GM12891 (cell line): ENCODE data around the gene MRPL30.
A peak's percentile ranks its signal among the peaks of the same experiment; 100 is the strongest.

Experiments used
- DNase-seq: peaks from one replicate; pipeline ENCODE4 v3.0.0; 2011; ENCODE audit warnings: low spot score; ENCODE audit not compliant: insufficient read length
- FAIRE-seq: peaks from 2 replicates; lab custom pipeline; 2011; peaks lifted over from hg19 to GRCh38; lab: Jason Lieb, UNC
- PAX5 ChIP-seq: IDR thresholded peaks from 2 replicates; pipeline ENCODE4 v1.6.1; 2011; ENCODE audit warnings: low read length, moderate library complexity, mild to moderate bottlenecking; ENCODE audit not compliant: insufficient read depth, severe bottlenecking
- POLR2A ChIP-seq: IDR thresholded peaks from 2 replicates; pipeline ENCODE4 v1.6.1; 2011; ENCODE audit warnings: low read depth, low read length, control low read depth
- POLR2AphosphoS5 ChIP-seq: IDR thresholded peaks from 2 replicates; pipeline ENCODE4 v1.6.1; 2011; ENCODE audit warnings: low read depth, low read length, control low read depth
- POU2F2 ChIP-seq: IDR thresholded peaks from 2 replicates; pipeline ENCODE4 v1.6.1; 2011; ENCODE audit warnings: low read depth, mild to moderate bottlenecking, control low read depth, low read length, moderate library complexity
- SPI1 ChIP-seq: IDR thresholded peaks from 2 replicates; pipeline ENCODE4 v1.6.1; 2011; ENCODE audit warnings: low read depth, low read length, control low read depth
- TAF1 ChIP-seq: IDR thresholded peaks from 2 replicates; pipeline ENCODE4 v1.6.1; 2011; ENCODE audit warnings: low read depth, low read length, control low read depth

MRPL30 gene

DNA sequence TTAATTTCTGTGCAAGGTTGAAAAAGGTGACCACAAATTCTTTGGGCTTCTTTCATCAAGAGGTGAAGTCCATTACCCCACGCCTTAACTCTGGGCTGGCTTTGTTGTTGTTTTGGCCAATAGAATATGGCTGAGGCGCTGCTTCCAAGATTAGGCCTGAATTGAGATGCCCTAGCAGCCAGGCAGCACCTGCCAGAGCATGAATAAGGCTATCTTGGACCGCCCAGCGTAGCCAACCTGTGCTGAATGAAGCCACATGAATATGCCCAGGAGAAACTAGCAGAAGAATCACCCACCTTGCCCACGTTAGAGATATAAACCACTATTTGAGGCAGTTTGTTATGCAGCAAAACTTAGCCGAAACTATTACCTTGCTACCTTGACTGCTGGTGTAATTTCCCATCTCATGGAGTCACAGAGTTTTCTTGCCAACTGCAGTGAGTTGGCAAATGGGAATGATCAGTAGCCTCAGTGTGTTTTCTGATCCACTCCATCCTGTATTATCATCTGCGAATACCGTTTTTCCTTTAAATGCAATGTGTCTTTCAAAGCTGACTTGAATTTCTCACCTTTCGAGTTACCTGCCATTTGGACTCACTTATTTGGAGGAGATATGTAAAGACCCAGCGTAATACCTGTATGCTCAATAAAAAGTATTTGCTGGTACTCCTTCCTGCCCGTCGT lies 26.9 kb upstream of the MRPL30 start:
- TF ChIP-seq PAX5 (no peak), POU2F2 (no peak), TAF1 (no peak)
- FAIRE-seq (peak; percentile 20), DNase-seq (no peak)

- peak; percentile 93 for FAIRE-seq
- peak; percentile 84 for TF ChIP-seq POLR2A
- TF ChIP-seq POU2F2: peak; percentile 84
- TF ChIP-seq TAF1: no peak
- peak; percentile 72; the same call in 1 of the 2 replicates for TF ChIP-seq POLR2AphosphoS5
- TF ChIP-seq PAX5: no peak
- TF ChIP-seq SPI1: no peak
These were observed 26.1 kb upstream of the MRPL30 start, which contains the start of the genes LIPT1 and TSGA10 for GRCh38 chr2:99154643-99155536. LIPT1 (plus strand) TSS chr2:99154967; CDS start chr2:99161958, 6,991 bp downstream. TSGA10 (minus strand) TSS chr2:99154942; CDS start chr2:99109439, 45,503 bp downstream.

DNA sequence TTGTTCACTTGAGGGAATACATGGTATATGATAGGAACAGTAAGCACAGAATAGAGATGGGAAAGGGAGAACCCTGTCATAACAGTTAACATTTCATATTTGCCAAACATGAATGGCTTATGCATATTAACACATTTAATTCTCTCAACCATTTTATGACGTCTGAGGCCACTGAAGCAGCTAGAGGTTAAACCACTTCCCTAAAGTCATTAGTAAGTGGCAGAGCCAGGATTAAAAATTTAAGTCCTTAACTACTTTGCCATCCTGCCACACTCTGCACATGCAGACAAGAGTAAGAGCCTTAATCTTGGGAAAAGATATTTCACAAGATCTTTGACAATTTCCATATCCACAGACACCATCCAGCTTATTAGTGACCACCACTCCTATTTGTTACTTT lies 24.1 kb upstream of the MRPL30 start:
- TF ChIP-seq SPI1: peak; percentile 70
- TF ChIP-seq PAX5: no peak
- DNase-seq (no peak), FAIRE-seq (no peak)

More at GRCh38 chr2:99154643-99155536, 26.1 kb upstream of the MRPL30 start, which contains the start of the genes LIPT1 and TSGA10:
- DNase-seq: peak; percentile 88

- FAIRE-seq: no peak
- no peak for DNase-seq
- TF ChIP-seq POU2F2 (no peak), POLR2AphosphoS5 (no peak), SPI1 (no peak), PAX5 (no peak), TAF1 (no peak), POLR2A (no peak)
These were observed 22.4 kb upstream of the MRPL30 start for GRCh38 chr2:99158599-99158998.

GRCh38 chr2:99159594-99159993 lies 21.4 kb upstream of the MRPL30 start:
- no peak for FAIRE-seq

DNA sequence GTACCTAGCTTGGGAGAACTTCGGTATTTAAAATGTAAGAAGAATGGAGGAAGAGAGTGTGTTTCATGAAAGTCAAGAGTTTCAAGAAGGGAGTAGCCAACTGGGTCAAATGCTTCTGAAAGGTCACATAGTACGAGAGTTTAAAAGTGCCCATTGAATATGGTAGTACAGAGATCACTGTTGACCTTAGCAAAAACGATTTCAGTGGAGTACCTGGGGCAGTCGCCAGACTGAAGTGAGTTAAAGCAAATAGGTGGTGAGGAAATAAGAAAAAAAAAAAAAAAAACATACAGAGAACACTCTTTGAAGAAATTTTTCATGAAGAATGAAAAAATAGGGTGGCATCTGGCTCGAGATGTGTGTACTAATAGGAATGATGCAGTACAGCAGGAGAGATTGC lies 14.8 kb upstream of the MRPL30 start:
- TF ChIP-seq POLR2AphosphoS5 (no peak), SPI1 (no peak), POU2F2 (no peak), TAF1 (no peak), POLR2A (no peak), PAX5 (no peak)
- no peak for DNase-seq
- no peak for FAIRE-seq

More at GRCh38 chr2:99159594-99159993, 21.4 kb upstream of the MRPL30 start:
- TF ChIP-seq POLR2A (no peak), TAF1 (no peak), POU2F2 (no peak), POLR2AphosphoS5 (no peak), PAX5 (no peak), SPI1 (no peak)
- no peak for DNase-seq

DNA sequence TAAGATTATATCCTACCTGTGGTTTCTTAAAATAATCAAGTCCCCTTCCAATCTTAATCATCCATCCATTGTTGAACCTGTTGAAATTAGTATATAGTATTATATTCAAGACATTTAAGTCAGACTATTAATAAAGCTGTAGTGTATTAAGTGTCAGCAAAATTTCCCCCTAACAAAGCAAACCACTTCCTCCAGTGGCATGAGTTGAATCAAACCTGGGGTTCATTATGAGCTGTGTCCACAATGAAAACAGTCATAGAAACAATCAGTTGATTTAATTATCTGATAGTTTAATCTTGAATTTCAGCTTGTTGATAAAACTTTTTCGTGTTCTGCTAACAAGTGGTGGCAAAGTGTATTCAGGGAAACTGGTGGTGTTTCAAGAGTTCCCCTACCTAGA lies 11.4 kb upstream of the MRPL30 start:
- FAIRE-seq (no peak), DNase-seq (no peak)
- TF ChIP-seq POLR2A: no peak
- TF ChIP-seq POU2F2: no peak
- no peak for TF ChIP-seq TAF1
- TF ChIP-seq PAX5: no peak
- TF ChIP-seq POLR2AphosphoS5: no peak
- TF ChIP-seq SPI1: peak; percentile 39; the same call in 1 of the 2 replicates

GRCh38 chr2:99171377-99172140 lies 9.4 kb upstream of the MRPL30 start:
- FAIRE-seq: no peak
- DNase-seq: no peak
- TF ChIP-seq SPI1: no peak
- TF ChIP-seq POLR2A: no peak
- no peak for TF ChIP-seq TAF1
- no peak for TF ChIP-seq PAX5
- no peak for TF ChIP-seq POLR2AphosphoS5
- TF ChIP-seq POU2F2: no peak

DNA sequence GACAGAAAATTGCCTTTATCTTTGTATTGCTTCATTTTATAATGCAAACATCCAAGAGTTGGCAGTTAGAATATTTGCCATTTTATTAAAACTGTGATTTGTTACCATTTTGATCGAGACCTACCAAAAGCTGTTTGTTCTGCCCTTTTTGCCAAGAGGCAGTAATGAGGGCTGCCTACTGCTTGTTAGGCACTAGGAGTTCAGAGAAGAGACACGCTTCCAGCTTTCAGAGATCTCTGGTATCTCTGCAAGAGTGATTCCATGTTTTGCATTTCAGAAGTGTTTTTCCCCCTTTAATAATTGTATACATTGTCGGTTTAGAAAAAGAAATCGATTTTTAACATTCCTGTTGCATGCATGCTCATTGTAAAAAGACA lies 628 bp downstream of the MRPL30 start:
- TF ChIP-seq POU2F2 (no peak), POLR2A (no peak), POLR2AphosphoS5 (no peak), SPI1 (no peak), PAX5 (no peak), TAF1 (no peak)
- DNase-seq: no peak
- no peak for FAIRE-seq
